ENCODE results near the gene DHX40. TPM values are rescaled to one million over a fixed set of nuclear protein-coding genes. Genes with fewer than 3 reads are reported as not detected.
A peak's percentile ranks its signal among the peaks of the same experiment; 100 is the strongest.
"Not testable (repeated sequence)": the region's sequence is repeated elsewhere in the genome, so short reads cannot be mapped to it uniquely, and the experiment has no call there.

The DHX40 gene, protein sequence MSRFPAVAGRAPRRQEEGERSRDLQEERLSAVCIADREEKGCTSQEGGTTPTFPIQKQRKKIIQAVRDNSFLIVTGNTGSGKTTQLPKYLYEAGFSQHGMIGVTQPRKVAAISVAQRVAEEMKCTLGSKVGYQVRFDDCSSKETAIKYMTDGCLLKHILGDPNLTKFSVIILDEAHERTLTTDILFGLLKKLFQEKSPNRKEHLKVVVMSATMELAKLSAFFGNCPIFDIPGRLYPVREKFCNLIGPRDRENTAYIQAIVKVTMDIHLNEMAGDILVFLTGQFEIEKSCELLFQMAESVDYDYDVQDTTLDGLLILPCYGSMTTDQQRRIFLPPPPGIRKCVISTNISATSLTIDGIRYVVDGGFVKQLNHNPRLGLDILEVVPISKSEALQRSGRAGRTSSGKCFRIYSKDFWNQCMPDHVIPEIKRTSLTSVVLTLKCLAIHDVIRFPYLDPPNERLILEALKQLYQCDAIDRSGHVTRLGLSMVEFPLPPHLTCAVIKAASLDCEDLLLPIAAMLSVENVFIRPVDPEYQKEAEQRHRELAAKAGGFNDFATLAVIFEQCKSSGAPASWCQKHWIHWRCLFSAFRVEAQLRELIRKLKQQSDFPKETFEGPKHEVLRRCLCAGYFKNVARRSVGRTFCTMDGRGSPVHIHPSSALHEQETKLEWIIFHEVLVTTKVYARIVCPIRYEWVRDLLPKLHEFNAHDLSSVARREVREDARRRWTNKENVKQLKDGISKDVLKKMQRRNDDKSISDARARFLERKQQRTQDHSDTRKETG
- 10 to 100 TPM; 74.7 to 92.4 (median 84.3) TPM for polyA plus RNA-seq (ENCODE audit: insufficient read length in 4 of 4)

DNA sequence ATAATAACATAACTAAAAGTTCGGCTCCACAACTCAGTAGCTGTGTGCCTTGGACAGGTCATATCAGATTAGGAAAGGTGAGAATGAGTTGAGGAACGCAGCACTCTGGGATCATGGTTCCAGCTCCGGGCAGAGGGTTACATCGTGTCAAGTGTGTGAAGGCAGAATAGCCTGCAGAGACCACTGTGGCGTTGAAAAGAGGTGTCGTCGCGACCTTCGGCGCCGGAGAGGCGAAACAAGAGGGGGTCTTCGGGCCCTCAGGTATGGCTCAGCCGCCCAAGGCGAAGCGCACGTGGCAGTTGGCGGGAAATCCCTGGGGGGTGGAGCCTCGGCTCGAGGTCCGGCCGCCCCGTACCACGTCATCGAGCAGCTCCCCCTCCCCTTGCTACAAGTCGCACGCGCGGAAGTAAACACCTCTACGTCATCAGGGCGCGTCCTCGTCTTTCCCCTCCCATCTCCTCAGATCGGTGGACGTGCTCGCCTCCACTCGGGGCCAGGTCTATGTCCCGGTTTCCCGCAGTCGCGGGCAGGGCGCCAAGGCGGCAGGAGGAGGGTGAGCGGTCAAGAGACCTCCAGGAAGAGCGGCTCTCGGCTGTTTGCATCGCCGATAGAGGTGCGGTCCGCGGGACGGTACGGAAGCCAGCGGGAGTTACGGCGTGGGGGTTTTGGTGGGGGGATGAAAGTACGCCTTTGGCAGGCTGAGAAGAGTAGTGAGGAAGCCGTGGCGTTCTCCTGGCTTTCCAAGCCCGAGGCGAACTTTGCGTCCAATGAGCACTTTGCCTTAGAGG, at the start of gene DHX40:
Gene DHX40 (plus strand): TSS at position 440 of the 788 bp plus-strand sequence. CDS start 62 bp downstream, at position 502.
- DNase-seq (ENCODE audit: low read depth in 4 of 4, low spot score in 2 of 4) = peak; percentile 73 to 88 (median 87)

DNA sequence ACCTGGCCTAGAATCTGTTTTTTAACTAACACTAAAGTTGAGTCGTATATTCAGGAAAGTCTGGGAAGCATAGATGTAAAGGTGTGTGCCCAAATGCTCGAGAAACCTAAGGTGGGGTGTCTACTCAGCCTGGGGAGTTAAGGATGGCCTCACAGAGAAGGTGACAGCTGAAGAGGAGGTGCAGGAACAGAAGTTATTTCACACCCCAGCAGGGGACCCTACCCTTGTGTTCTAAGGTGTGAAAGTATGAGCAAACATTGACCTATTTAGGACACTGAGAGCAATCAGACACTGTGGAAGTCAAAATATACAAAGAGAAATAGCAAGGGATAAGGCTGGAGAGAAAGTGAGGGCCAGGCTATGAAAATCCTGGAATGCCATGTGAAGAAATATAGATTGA, 49.0 kb upstream of the DHX40 start:
- DNase-seq (ENCODE audit: low read depth in 4 of 4, low spot score in 2 of 4) = no peak

DNA sequence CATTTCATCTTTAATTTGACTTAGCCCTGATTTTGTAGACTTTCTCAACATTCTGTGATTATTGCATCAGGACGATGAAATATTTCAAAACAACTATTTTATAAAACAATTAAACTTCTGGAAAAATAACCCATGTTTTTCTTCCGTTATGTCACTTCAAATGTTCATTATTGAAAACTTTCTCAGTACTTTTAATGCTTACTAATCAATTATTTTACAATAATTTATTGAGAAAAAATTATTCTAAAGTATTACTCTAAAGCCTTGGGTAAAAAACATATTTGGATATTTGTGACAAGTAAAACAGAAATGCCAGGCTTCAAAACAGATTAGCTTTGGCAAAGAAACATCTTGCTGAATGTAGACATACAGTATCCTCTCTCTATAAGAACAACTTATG, 46.3 kb upstream of the DHX40 start:
- no peak for DNase-seq (ENCODE audit: low read depth in 4 of 4, low spot score in 2 of 4)

DNA sequence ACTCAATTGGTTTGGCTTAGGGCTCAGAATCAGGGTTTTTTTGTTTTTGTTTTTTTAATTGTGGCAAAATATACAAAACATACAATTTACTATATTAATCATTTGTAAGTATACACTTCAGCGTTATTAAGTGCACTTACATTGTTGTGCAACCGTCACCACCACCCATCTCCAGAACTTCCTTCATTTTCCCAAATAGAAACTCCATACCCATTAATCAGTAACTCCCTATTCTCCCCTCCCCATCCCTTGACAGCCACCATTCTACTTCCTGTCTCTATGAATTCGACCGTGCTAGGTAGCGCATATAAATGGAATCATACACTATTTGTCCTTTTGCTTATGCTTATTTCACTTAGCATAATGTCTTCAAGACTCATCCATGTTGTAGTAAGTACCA, 45.2 kb upstream of the DHX40 start:
- DNase-seq (ENCODE audit: low read depth in 4 of 4, low spot score in 2 of 4) = no peak

DNA sequence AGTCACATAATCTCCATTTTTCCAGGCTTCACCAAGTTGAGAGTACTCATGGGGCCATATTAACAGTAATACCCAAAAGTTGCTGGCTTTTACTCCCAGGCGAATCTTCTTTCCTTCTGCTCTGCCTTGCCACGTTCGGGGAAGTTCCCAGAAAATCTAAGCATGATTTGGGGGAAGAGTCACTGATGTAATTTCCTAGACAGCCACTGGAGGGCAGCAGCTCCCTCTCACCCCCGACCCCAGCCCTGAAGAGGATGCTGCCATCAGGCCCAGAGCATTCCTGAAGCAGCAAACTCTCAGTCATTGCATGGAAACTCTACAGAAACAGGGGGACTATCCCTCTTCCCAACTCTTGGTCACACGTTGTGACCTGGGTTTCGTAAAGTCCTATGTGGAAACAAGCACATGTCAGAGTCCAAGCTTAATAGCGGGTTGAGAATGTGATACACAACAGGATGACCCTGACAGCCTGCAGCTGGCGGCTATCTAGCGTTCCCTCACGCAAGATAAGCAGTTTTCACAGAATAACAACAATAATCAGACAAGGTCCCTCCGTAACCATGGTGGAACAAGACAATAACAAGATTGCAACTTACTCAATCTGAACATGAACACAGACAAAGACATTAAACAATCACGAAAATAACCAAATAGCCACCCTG, 43.8 kb upstream of the DHX40 start:
- DNase-seq (ENCODE audit: low read depth in 4 of 4, low spot score in 2 of 4) = peak in 2 of 4 donors; percentile 15 to 29

DNA sequence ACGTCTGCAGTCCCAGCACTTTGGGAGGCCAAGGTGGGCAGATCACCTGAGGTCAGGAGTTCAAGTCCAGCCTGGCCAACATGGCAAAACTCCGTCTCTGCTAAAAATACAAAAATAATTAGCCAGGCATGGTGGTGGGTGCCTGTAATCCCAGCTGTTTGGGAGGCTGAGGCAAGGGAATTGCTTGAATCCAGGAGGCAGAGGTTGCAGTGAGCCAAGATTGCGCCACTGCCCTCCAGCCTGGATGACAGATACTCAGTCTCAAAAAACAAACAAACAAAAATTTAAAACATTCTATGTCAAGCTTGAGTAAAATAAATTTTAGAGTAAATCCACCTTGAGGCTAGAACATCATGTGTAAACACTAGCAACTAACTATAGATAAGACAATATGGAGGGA, 40.5 kb upstream of the DHX40 start:
- DNase-seq (ENCODE audit: low read depth in 4 of 4, low spot score in 2 of 4) = not testable (repeated sequence)

DNA sequence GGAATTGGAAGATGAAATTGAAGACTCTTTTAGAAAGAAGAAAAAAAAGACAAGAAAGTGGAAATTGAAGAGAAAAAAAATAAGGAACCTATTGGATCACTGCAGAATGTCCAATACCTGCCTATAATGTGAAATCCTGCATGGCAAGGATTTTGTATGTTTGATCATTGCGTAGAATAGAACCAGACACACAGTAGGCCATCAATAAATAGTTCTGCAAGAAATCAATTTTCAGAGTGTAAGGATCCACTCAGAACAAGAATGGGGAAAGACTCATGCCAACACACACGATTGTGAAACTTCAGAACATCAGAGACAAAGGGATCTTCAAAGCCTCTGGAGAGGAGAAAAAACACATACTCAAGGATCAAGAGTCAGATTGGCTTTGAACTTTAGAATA, 39.7 kb upstream of the DHX40 start:
- DNase-seq (ENCODE audit: low read depth in 4 of 4, low spot score in 2 of 4) = no peak

DNA sequence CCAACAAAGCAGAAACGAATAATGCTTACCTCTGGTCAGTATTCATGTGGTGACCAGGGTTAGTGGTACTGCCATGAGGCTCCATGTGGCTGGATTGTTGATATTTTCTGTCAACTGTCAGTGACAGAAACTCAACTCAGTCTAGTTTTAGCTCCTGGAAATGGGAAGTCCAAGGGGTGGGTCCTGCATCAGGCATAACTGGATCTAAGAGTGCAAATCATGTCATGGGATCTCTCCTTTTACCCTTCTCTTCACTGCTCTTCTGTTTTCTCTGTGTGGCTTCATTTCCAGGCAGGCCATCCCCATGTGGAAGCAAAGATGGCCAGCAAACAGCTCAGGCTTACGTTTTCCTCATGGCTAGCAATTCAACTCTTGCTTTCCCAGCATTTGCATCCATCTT, 39.0 kb upstream of the DHX40 start:
- no peak for DNase-seq (ENCODE audit: low read depth in 4 of 4, low spot score in 2 of 4)

DNA sequence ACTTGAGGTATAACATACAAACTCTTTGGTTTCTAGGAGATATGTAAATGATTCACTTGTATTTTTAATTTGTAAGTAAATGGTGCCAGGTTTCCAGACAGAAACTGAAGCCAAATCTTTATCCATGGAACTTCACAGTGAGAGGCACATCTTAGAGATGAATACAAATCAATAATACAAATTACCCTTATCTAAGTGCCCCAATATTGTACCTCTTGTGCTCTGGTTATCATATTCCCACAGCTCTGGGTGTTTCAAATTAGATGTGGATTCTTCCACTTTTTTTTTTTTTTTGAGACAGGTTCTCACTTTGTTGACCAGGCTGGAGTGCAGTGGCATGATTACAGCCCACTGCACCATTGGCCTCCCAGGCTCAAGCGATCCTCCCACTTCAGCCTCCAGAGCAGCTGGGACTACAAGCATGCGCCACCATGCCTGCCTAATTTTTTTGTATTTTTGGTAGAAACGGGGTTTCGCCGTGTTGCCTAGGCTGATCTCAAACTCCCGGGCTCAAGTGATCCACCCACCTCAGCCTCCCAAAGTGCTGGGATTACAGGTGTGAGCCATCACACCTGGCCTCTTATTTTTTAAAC, 38.0 kb upstream of the DHX40 start:
- DNase-seq (ENCODE audit: low read depth in 4 of 4, low spot score in 2 of 4) = no peak

DNA sequence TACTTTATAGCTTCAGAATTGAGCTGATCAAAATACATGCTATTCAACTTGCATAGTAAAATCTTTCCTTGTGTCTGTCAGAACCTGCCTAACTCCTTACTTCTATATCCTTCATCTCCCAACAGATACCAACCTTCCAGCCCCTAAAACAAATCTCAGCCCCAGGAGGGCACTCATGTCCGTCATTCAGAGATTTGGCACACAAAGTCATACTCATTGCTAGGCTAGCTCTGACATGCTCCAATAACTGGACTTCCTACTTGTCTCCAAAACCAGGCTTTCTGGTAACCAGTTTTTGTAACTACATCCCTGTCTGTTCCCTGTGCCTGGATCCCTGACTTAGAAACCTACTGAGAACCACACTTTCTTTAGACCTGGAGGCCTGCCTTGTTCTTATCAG, 37.5 kb upstream of the DHX40 start:
- DNase-seq (ENCODE audit: low read depth in 4 of 4, low spot score in 2 of 4) = no peak

DNA sequence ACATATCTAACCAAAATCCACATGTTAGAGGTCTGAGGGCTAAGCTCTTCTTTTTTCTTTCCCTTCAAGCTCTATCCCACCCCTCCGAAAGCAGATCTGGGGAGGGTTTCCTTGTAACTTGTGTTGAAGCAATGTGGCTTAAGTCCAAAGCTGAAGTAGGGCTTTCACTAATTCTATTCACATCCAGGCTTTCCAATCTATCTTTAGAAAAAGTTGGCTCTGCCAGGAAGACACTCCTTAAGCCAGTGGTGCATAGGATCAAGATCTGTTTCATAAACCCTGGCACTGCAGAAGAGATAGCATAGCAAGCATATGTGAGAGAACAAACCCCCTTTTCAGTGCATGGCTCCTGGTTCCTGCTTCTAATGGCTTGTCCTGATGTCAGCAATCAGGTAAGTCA, 34.9 kb upstream of the DHX40 start:
- DNase-seq (ENCODE audit: low read depth in 4 of 4, low spot score in 2 of 4) = no peak

DNA sequence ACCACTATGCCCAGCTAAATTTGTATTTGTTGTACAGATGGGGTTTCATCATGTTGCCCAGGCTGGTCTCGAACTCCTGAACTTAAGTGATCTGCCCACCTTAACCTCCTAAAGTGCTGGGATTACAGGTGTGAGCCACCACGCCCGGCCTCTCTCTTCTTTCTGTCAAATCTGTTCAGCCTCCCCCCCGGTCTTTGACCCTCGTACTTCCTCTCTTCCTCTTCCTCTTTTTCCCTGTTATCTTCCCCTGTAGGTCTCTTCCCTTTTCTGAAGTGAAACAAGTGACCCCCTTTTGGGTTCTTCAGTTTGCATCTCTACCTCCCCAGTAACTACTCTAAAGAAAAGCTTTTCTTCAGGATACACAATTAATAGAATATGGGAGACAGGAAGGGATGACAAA, 31.7 kb upstream of the DHX40 start:
- no peak for DNase-seq (ENCODE audit: low read depth in 4 of 4, low spot score in 2 of 4)

DNA sequence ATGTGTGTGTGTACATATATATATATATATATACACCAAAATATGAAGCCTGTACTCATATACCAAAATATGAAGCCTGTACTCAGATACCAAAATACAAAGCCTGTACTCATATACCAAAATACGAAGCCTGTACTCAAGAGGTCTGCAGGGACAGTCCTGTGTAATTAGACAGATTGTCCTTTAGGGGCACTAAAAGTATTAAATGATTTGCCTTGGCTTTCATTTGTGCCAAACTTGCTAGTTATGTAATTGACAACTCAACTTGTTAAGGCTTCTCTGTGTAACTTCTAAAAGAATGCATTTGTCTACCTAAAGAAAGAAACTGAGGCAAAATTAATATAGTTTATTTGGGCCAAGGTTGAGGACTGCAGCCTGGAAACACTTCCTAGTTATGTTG, 30.8 kb upstream of the DHX40 start:
- no peak for DNase-seq (ENCODE audit: low read depth in 4 of 4, low spot score in 2 of 4)

DNA sequence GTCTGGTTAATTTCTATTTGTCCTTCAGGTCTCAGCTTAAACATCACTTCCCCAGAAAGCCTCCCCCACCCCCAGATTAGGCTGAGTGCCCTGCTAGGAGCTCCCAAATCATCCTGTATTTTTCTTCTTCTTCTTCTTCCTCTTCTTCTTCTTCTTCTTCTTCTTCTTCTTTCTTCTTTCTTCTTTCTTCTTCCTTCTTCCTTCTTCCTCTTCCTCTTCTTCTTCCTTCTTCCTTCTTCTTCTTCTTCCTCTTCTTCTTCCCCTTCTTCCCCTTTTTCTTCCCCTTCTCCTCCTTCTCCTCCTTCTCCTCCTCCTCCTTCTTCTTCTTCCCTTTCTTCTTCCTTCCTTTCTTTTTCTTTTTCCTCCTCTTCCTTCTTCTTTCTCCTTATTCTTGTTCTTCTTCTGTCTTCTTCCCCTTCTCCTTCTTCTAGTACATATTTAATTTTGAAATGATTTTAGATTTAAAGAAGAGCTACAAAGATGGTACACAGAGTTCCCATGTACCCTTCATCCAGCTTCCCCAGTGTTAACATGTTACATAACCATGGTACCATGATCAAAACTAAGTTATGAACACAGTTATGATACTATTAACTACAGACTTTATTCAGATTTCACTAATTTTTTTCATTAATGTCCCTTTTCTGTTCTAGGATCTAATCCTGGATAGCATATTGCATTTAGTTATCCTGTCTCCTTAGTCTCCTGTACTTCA, 27.1 kb upstream of the DHX40 start:
- no peak for DNase-seq (ENCODE audit: low read depth in 4 of 4, low spot score in 2 of 4)

DNA sequence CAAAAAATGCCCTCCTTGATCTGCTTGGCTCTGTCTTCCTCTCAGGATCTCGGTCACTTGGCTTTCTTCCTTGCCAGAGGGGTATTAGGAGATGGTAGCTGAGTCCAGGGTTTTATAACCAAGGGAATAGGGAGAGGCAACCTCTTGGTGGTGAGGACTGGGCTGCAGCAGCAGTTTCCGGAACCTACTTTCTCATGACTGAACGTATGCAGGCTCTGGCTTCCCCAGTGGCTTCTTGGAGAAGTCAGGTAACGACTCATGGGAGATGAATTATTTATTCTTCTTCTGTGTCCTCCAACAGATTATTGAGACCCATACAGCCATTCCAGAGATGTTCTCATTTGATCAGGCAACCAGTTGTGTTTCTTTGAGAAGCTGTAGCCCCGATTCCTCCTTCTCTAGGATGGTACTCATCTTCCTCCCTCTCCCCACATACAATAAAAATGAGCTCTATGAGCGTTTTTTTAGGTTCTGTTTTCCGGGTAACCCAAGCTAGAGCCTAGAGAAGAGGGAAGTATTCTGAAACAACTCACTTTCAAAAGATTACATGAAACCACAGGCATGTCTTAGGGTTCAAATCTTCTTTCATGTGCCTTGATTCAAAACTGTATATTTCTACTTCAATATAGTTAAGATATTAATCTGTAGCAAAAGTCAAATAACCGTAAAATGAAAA, 22.3 kb upstream of the DHX40 start:
- no peak for DNase-seq (ENCODE audit: low read depth in 4 of 4, low spot score in 2 of 4)

DNA sequence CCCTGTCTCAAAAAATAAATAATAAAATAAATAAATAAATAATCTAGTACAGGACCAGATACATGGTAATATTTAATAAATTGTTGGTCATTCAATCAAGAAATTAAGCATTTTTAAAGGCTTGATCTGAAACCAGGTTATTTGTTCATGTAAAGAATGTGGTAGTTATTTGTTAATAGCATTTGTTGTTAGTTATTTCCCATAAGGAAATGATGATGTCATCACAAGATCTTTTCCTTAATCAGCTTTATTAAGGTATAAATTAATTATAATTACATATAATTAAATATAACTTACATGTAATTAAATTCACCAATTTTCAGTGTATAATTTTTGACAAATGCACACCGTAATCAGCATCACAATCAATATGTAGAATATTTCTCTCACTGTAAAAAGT, 19.5 kb upstream of the DHX40 start:
- no peak for DNase-seq (ENCODE audit: low read depth in 4 of 4, low spot score in 2 of 4)

DNA sequence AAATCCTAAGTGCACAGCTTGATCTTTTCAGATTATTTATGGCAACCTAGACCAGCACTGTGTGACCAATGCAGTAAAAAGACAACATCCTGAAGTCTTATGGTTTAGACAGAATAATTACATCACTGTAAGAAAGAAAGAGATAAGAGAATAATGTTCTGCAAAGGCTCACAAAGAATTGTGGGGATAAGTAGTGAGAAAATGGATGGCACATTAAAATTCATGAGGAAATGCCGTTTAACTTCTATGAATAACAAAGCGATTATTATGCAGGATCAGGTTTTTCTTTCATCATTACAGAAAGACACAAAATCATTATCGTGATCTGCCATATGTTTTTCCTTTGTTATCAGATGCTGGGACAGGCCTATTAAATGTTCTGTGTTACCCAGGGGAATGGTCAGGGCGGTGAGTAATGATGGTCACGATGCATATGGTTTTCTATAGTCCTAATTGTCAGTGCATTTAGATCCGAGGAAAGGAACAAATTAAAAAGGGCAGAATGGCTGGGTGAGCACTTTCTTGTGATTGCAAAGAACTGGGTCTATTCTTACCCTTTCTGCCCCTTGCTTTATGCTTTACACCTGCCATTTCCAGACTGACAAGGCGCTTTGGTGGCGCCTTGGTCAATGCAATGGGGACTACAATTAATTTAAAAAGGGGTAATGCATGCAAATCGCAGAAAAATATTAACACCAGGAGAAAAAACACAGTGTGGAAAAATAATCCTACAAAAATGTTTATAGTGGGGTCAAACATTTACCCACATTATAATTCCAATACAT, 18.1 kb upstream of the DHX40 start:
- peak in 1 of 4 donors; percentile 16 for DNase-seq (ENCODE audit: low read depth in 4 of 4, low spot score in 2 of 4)

DNA sequence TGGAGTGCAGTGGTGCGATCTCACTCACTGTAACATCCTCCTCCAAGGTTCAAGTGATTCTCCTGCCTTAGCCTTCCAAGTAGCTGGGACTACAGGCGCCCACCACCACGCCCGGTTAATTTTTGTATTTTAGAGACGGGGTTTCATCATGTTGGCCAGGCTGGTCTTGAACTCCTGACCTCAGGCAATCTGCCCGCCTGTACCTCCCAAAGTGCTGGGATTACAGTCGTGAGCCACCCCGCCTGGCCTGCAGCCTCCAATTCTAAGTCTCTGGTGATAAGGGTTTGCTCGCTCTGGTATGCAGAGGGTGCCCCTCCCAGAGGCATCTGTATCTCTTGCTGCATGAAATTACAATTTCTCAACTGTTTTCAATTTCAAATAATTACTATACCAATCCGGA, 16.4 kb upstream of the DHX40 start:
- not testable (repeated sequence) for DNase-seq (ENCODE audit: low read depth in 4 of 4, low spot score in 2 of 4)
